ENCODE data around the gene STK32B.
"Not testable (repeated sequence)": the region's sequence is repeated elsewhere in the genome, so short reads cannot be mapped to it uniquely, and the experiment has no call there.

Gene STK32B

DNA sequence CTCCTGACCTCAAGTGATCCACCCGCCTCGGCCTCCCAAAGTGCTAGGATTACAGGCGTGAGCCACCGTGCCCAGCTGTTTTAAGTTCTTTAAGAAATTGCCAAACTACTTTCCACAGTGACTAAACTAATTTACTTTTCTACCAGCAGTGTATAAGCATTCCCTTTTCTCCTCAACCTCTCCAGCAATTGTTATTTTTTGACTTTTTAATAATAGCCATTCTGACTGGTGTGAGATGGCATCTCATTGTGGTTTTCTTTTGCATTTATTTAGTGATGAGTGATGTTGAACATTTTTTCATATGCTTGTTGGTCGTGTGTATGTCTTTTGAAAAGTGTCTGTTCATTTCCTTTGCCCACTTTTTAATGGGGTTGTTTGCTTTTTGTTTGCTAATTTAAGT is 199.3 kb downstream of the STK32B start:
- not testable (repeated sequence) for DNase-seq (ENCODE audit: low read depth in 2 of 3, low spot score in 2 of 3)

- DNase-seq (ENCODE audit: low read depth in 2 of 3, low spot score in 2 of 3) = no peak
Observed at GRCh38 chr4:5256421-5256820, 205.1 kb downstream of the STK32B start.

GRCh38 chr4:5257086-5257485 is 205.8 kb downstream of the STK32B start:
- DNase-seq (ENCODE audit: low read depth in 2 of 3, low spot score in 2 of 3) = no peak

DNA sequence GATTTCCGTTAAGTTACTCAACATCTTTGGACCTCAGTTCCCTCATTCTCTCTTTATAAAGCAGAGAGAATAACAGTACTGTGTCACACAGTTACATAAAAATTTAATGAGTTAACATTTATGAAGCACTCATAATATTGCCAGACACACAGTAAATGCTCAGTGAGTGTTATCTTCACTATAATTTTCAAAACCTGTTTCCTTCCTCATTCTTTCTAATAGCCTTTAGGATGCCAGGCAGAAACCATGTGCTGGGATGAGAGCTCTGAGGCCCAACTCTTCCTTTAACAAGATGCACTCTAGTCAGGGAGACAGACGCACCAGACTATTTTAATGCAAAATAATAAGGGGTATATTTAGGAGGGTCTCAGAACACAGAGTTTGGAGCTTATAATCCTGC is 208.2 kb downstream of the STK32B start:
- DNase-seq (ENCODE audit: low read depth in 2 of 3, low spot score in 2 of 3) = no peak

DNA sequence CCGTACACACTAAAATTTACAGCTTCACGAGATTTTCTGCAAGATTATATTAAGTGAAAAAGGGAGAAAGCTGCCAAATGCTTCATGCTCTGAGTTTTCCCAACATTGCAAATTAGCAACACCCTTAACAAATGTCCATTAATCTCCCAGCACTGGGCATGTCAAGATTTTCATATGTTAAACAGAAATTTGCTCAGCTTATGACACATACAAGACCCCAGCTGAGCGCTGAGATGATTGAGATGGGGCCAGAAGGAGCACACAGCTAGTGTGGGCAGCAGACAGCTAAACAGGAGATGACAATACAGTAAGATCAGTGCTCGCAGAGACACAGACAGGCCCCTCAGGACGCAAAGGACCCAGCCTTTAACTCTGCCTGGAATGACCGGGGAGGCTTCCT is 208.8 kb downstream of the STK32B start:
- DNase-seq (ENCODE audit: low read depth in 2 of 3, low spot score in 2 of 3) = no peak

- DNase-seq (ENCODE audit: low read depth in 2 of 3, low spot score in 2 of 3) = no peak
Observed at GRCh38 chr4:5261866-5262265, 210.6 kb downstream of the STK32B start.

GRCh38 chr4:5266991-5267390 is 215.7 kb downstream of the STK32B start:
- no peak for DNase-seq (ENCODE audit: low read depth in 2 of 3, low spot score in 2 of 3)

DNA sequence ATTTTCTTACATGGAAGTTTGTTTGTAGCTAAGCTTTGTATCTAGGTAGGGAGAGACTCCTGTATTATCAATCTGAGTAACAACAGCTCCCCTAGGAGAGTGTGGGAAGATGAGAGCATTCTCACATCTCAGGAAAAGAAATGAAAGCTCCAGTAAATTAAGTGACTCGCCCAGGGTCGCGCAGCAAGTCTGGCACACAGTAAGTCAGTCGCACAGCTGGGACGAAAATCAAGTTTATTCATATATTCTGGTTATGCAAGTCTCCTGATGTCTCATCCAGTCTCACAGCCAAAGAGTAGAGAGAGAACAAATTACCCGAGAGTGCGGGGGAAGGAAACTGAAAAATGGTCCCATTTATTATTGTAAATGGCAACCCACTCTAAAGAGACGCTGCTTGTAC is 216.1 kb downstream of the STK32B start:
- no peak for DNase-seq (ENCODE audit: low read depth in 2 of 3, low spot score in 2 of 3)

GRCh38 chr4:5276475-5277075 is 225.3 kb downstream of the STK32B start:
- no peak for DNase-seq (ENCODE audit: low read depth in 2 of 3, low spot score in 2 of 3)

- no peak for DNase-seq (ENCODE audit: low read depth in 2 of 3, low spot score in 2 of 3)
Observed at GRCh38 chr4:5277079-5277478, 225.8 kb downstream of the STK32B start.

DNA sequence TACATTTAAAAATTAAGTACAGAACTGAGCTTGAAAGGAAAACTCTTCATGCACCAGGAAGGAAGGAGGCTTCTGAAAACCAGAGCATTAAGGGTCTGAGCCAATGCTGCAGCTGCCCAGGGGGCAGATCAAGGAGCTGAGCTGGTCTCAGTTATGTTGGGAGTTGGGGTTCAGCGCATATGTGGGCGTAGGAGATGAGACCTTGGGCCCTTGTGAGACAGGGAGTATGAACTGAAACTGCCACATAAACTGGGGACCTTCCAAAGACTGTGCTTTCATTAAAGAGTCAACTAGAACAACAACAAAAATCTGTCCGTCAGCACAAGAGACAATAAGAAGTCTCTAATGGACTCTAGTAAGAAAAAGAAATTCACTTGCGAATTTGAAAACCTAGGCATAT is 226.9 kb downstream of the STK32B start:
- no peak for DNase-seq (ENCODE audit: low read depth in 2 of 3, low spot score in 2 of 3)

GRCh38 chr4:5280069-5280468 is 228.8 kb downstream of the STK32B start:
- DNase-seq (ENCODE audit: low read depth in 2 of 3, low spot score in 2 of 3) = not testable (repeated sequence)

DNA sequence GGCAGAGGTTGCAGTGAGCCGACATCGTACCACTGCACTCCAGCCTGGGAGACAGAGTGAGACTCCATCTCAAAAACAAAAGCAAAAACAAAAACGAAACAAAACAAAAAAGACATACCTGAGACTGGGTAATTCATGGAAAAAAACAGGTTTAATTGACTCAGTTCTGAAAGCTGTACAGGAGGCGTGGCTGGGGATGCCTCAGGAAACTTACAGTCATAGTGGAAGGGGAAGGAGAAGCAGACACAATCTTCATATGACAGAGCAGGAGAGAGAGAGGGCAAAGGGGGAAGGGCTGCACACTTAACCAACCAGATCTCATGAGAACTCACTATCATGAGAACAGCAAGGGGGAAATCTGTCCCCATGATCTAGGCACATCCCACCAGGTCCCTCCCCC is 229.5 kb downstream of the STK32B start:
- DNase-seq (ENCODE audit: low read depth in 2 of 3, low spot score in 2 of 3) = no peak

DNA sequence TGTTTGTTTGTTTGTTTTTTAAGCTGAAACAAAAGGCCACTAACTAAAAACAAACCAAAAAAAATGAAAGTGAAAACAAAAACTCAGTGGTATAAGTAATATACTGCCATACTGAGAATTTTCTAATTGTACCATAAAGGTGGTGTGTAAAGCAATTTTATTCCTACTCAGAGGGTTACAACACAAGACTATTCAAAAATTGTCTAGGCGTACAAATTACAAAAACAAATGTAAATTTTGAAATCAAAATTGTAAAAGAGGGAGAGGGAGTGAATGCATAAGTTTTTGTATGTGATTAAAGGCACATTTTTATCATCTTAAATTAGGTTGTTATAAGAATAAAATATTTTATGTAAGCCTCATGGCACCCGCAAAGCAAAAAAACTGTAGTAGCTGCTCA is 232.6 kb downstream of the STK32B start:
- DNase-seq (ENCODE audit: low read depth in 2 of 3, low spot score in 2 of 3) = no peak

DNA sequence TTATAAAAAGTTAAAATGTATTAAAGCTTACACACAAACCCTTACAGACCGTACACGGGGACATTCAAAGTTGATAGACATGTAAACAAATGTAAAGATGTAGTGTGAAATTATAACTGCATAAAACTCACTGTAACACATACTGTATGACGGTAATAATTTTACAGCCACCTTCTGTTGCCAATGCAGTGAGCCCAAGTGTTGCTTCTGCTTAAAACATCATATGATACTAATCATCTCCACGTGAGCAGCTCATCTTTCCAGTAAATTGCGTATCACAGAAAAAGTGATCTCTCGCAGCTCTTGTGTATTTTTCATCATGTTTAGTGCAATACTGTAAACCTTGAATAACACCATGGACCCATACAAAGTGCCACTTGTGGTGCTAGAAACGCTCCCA is 233.2 kb downstream of the STK32B start:
- DNase-seq (ENCODE audit: low read depth in 2 of 3, low spot score in 2 of 3) = no peak

DNA sequence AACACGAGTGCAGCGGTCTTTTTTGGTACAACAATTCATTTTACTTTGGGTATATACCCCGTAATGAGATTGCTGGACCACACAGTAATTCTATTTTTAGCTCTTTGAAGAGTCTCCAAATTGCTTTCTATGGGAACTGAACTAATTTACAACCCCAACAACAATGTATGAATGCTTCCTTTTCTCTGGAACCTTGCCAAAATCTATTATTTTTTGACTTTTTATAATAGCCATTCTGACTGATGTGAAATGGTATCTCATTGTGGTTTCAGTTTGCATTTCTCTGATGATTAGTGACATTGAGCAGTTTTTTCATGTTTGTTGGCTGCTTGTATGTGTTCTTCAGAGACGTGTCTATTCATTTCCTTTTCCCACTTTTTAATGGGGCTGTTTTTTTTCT is 240.8 kb downstream of the STK32B start:
- no peak for DNase-seq (ENCODE audit: low read depth in 2 of 3, low spot score in 2 of 3)

DNA sequence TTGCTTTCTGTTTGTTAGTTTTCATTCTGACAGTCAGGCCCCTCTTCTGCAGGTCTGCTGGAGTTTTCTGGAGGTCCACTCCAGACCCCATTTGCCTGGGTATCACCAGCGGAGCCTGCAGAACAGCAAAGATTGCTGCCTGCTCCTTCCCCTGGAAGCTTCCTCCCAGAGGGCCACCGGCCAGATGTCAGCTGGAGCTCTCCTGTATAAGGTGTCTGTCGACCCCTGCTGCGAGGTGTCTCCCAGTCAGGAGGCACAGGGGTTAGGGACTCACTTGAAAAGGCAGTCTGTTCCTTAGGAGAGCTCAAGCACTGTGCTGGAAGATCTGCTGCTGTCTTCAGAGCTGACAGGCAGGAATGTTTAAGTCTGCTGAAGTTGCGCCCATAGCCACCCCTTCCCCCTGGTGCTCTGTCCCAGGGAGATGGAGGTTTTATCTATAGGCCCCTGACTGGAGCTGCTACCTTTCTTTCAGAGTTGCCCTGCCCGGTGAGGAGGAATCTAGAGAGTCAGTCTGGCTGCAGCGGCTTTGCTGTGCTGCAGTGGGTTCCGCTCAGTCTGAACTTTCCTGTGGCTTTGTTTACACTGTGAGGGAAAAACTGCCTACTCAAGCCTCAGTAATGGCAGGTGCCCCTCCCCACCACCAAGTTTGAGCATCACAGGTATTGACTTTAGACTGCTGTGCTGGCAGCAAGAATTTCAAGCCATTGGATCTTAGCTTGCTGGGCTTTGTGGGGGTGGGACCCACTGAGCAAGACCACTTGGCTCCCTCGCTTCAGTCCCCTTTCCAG is 246.9 kb downstream of the STK32B start:
- DNase-seq (ENCODE audit: low read depth in 2 of 3, low spot score in 2 of 3) = not testable (repeated sequence)

DNA sequence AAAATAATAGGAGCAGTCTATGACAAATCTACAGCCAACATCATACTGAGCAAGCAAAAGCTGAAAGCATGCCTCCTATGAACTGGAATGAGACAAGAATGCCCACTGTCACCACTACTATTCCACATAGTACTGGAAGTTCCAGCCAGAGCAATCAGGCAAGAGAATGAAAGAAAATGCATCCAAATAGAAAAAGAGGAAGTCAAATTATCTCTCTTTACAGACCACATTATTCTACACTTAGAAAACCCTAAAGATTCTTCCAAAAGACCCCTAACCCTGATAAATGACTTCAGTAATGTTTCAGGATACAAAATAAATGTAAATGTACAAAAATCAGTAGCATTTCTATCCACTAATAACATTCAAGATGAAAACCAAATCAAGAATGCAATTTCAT is 249.0 kb downstream of the STK32B start:
- no peak for DNase-seq (ENCODE audit: low read depth in 2 of 3, low spot score in 2 of 3)

DNA sequence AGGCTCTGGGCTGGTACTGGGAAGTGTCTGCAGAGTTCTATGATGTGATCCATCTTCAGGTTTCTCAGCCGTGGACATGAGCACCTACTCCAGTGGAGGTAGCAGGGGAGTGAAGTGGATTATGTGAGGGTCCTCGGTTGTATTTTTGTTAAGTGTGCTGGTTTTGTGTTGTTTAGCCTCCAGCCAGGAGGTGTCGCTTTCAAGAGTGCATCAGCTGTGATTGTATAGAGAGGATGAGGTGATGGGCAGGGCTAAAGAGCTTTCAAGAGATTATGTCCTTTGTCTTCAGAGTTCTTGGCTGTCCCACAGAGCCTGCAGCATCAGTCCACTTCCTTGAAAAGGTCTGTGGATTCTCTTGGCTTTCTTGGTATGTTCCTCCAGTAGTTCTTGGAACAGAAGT is 256.6 kb downstream of the STK32B start:
- DNase-seq (ENCODE audit: low read depth in 2 of 3, low spot score in 2 of 3) = no peak

DNA sequence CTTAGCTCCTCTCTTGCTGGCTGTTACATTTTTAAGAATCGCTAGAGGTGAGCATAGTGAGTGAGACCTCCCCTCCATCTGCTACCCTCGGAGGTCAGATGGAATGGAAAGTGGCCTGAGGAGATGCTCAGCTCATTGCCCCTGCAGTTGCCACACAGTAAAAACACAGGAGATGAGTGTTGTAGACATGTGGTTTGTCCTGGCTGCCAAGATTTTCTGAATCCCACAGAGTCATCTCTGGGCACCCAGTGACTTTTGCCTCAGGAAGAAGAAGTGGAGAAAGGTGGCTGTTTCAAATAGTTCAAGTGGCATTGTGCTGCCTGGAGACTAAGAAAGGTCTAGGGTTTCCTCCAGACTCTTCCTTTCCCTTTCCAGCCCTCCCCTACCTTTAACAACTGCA is 271.0 kb downstream of the STK32B start:
- DNase-seq (ENCODE audit: low read depth in 2 of 3, low spot score in 2 of 3) = no peak

GRCh38 chr4:5330339-5330989 is 279.2 kb downstream of the STK32B start:
- no peak for DNase-seq (ENCODE audit: low read depth in 2 of 3, low spot score in 2 of 3)

DNA sequence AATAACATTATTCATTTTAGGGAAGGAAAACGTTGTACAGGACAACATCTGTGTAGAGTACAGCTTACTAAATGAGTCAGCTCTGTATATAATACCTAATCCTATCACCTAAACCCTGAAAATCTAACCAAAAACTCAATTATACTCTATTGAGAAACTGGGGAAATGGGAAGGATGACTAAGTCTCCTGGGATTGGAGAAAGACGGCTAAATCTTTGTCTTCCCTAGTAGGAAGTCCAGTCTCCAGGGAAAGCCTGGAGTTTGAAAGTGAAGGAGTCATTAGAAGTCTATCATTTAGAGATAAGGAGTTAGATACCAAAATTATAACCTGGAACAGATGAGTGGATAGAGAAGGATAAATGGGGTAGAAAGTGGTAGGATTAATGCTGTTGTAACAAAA is 286.5 kb downstream of the STK32B start:
- no peak for DNase-seq (ENCODE audit: low read depth in 2 of 3, low spot score in 2 of 3)

Measured in activated CD8-positive, alpha-beta memory T cell treated with anti-CD3 and anti-CD28 coated beads for 48 hours (primary cell).